Endometrial microvascular endothelial cells (primary cell): ENCODE data around the gene POLR2I. TPM values are rescaled to one million over a fixed set of nuclear protein-coding genes. Genes with fewer than 3 reads are reported as not detected.

Source experiments
- in situ Hi-C: cut with HindIII; loops from 2 replicates; pipeline ENCODE4 v1.10.0; 2017; ENCODE audit warnings: low sequenced_read_pairs, low pct_unique_long_range_greater_than_20kb; ENCODE audit errors: inconsistent ontology term
- total RNA-seq: library from RNA; depleted of rRNA; stranded (reverse); fragments of >200 nt; gene quantifications from one replicate; pipeline ENCODE4 v1.2.3, GENCODE V29; 2015; ENCODE audit errors: inconsistent ontology term

Gene POLR2I
- total RNA-seq, 1 donor from 2014 or later = 27.1 TPM

DNA sequence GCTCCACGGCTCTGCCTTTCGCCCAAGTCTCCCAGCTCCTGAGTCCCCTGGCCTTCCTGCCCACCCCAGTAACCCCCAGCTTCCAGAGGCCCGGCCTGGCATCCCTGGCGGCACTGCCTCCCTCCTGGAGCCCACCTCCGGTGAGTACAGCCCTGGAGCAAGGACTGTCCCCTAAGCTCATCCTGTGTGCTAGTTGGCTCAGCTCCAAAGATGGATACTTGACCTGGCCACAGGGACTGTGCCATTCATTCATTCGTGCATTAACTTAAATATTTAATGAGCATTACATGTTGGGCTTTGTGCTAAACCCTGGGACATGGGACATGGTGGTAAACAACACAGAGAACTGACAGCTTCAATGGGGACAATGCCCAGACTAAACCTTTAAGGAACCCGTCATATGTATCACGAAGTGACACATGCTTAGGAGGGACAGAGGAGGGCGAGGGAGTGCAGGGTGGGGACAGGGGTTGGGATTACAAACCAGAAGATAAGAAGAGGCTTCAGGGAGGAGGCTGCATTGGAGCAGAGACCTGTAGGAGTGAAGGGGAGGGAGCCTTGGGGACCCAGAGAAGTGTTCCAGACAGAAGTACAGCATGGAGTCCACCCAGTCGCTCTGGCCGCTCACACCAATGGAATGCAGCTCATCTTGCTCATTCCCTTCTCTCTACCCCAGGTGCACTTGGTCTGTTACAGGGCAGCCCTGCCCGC lies 10.7 kb downstream of the POLR2I start:
- in situ Hi-C loops = no loop called here

GRCh38 chr19:36103040-36103626 lies 11.5 kb downstream of the POLR2I start:
- in situ Hi-C loops = no loop called here

DNA sequence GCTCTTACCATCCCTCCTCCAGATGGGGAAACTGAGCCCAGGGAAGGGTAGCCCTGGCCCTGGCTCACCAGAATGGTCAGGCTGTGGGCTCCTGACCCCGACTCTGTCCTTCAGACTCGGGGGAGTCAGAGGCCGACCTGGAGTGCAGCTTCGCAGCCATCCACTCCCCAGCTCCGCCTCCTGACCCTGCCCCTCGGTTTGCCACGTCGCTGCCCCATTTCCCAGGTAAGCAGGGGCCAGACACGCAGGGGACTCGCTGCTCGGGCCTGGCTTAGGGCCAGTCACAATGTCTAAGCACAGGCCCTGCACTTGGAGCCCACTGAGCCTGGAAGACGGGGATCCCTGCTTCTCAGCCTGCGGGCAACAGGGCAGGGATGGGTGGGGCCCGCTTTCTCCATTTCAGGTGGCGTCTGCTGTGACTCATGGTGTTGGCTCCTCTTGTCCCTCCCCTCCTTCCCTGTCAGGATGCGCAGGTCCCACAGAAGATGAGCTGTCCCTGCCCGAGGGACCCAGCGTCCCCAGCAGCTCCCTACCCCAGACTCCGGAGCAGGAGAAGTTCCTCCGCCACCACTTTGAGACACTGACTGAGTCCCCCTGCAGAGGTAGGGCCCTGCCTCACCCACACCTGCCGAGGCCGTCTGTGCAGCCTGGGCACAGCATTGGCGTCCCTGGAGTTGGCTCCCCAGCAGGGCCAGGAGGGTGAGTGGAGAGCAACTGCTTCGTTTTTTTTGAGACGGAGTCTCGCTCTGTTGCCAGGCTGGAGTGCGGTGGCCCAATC lies 12.9 kb downstream of the POLR2I start:
- in situ Hi-C loops = no loop called here

DNA sequence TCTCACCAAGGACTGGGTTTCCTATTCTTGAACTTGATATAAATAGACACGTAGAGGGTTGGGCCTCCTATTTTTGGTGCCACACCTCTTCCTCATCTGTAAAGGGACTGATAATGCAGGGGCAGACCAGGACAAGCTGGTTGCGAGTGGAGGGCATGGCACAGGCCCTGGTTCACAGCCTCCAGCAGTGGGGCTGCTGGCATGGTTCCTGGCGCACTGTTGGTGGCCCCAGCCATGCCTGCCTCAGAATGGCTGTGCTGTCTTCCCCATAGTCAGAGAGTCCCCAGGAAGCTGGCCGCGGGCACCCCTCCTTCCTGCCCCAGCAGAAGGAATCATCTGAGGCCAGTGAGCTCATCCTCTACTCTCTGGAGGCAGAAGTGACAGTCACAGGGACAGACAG lies 14.2 kb downstream of the POLR2I start:
- in situ Hi-C loops = no loop called here

GRCh38 chr19:36099166-36099785 lies 15.4 kb downstream of the POLR2I start:
- in situ Hi-C loops = no loop called here

- in situ Hi-C loops = no loop called here
Observed at GRCh38 chr19:36097036-36097435, 17.6 kb downstream of the POLR2I start.

GRCh38 chr19:36093687-36094086 lies 21.0 kb downstream of the POLR2I start:
- in situ Hi-C loops = no loop called here

DNA sequence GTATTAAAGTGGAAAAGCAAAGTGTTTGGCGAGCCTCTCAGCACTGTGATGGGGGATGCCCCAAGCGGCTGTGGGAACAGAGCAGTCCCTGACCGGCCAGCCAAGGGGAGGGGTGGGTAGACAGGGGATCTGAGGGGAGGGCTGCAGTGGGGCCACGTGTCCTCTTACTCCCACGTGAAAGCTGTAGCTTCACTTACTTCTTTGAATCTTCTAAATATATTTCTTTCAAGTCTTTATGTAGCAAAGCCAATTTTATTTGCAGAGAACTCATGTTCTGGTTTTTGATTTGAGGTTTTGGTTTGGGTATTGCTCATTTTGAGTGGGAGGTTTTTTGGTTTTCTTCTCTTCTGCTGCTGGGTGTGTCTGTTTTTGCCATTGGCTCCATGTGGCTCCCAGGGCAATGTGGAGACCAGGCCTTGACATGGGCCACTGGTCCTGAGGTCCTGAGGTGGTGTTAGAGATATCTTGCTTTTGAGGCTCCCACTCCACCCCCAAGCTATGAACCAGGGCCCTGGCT lies 21.5 kb downstream of the POLR2I start:
- in situ Hi-C loops = no loop called here

DNA sequence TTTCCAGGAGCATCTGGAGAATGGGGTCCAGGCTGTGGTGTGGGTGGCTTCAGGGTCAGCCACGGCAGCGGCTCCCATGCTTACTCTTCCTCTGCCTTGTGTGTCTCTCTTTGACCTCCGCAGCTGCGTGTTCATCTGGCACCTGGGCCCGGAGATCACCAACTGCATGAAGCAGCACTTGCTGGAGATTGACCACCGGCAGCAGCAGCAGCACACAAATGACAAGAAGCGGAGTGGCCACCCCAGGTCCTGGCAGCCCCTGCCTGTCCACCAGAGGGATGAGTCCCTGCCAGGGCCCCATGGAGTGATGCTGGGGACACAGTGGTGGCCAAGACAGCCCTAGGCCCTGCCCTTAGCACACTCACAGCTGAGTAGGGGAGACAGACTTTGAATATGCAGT lies 22.1 kb downstream of the POLR2I start:
- in situ Hi-C loops = no loop called here

DNA sequence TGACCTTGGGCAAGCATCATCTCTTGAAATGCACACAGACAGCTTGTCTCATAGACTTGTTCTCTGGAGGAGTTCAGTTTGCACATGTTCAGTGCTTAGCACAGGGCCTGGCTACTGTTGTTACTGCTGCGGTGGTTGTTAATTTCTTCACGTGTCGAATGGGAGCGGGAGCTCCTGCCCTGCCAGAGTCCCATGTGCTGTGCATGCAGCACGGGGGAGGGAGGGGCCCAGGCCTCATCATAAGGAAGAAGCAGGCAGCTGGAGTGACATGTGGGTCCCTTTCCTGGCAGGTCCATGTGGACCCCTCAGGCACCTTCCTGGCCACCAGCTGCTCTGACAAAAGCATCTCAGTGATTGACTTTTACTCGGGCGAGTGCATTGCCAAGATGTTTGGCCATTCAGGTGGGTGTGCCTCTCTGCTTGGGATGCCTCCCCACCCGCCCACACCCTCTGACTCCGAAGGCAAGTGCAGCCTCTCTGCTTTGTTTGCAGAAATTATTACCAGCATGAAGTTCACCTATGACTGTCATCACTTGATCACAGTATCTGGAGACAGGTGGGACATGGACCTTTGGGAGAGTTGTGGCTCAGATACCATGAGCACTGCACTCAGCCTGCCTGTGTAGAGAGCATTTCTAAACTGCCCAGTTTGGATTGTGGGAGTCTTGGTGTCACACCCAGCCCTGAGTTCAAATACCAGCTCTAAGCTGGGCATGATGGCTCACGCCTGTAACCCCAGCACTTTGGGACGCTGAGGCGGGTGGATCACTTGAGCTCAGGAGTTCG lies 23.6 kb downstream of the POLR2I start:
- in situ Hi-C loops = no loop called here

DNA sequence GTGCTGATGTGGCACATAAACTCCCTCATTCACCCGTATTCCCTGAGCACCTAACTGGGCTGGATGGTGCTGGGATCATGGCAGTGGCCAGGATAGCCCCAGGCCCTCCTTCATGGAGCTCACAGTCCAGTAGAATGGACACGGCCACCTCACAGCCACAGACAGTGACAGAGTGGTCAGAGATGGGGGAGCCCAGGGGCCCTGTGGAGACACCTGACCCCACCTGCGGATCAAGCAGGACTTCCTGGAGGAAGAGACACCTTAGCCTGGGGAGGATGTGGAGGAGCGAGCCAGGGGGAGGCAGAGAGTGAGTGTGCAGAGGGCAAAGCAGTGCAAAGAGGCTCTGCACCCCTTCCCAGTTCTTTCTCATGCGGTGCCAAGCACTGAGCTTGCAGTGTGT lies 24.8 kb downstream of the POLR2I start:
- in situ Hi-C loops = no loop called here

GRCh38 chr19:36086326-36086725 lies 28.3 kb downstream of the POLR2I start:
- in situ Hi-C loops = no loop called here

DNA sequence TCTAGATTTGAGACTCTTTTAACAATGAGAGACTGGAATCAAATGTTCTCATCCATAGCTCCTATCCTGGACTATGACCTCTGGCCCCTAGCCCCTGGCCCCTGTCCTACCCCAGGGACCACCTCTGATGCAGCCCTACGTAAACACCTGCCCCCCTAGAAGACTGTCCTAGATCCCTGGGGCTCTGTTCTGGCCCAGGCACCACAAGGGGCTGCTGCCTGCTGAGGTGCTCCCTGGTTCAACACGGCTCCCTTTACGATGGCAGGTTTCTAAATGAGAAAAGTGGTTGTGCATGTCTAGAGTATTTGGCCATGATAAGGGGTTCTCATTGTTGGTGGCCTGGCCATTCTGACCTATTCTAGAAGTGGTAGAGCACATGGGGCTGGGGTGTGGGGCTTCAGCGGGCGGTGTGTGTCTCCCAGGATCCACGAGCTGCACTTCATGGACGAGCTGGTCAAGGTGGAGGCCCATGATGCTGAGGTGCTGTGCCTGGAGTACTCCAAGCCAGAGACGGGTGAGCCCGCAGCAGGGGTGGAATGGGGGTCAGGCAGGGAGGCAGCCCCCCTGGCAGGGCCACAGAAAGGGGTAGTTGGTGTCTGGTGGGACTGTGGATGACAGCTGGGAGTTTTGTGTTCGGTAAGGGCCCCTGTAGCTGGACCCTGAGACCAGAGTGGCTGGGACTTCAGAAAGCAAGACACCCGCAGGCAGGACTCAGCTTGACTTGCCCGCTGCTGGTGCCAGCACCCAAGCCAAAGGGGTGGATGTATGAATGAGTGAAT lies 30.3 kb downstream of the POLR2I start:
- in situ Hi-C loops = no loop called here

DNA sequence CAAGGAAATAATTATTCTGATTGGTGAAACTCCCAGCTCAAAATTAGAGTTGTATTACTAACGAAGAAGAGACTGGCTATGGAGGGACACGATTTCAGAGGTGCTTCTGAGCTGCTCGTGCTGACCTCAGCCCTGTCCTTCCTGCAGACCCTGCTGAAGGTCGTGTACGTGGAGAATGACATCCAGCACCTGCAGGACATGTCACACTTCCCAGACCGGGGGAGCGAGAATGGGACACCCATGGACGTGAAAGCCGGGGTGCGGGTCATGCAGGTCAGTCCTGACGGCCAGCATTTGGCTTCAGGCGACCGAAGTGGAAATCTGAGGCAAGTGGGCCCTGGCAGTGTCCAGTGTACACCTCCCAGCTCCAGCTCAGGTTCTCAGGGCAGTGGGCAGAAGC lies 31.8 kb downstream of the POLR2I start:
- in situ Hi-C loops = no loop called here

GRCh38 chr19:36081894-36082293 lies 32.8 kb downstream of the POLR2I start:
- in situ Hi-C loops = no loop called here

DNA sequence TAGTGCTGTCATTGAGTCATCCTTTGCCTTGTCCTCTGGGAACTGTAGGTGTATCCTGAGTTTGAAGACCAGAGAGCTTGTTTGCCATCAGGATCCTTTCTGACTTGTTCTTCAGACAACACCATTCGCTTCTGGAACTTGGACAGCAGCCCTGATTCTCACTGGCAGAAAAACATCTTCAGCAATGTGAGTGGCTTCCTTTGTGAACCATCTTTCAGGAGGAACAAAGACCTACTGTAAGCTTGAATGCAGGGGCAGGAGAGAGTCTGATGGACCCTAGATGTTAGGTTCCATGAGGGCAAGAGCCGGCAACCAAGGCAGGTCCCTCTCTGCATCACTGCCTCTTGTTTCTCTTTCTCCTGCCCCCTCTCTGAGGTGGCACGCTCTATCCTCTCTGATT lies 33.3 kb downstream of the POLR2I start:
- in situ Hi-C loops = no loop called here

DNA sequence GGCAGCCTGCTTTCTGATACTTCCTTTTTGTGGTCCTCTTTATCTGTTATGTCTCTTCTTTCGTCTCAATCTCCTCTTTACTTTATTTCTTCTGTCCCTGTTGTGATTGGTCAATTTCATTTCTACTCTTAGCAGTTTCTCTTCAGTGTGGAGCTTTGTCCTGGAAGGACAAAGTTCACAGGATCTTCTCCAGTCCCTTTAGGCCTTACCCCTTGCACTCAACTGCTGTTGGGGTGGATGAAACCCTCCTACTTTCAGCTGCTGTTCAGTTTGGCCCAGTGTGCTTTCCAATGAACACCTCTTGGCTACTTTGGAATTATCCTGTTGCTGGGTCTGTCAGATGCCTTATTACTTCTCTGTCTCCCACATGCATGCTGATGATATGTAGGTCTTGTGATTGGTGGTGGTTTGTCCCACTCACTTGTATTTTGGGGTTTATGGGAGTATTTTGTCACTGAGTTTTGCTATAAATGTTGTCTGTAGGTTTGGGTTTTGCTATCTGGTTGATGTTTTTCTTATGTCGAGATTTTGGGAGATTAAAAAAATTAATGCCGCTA lies 35.2 kb downstream of the POLR2I start:
- in situ Hi-C loops = no loop called here
